HG03378 (cell line): Measurements from ENCODE around the gene ZNF175.

Experiments used
- ATAC-seq: cut with Tn5 transposase; IDR thresholded peaks from one replicate; pipeline ENCODE4 v1.9.1; 2021; ENCODE audit warnings: mild to moderate bottlenecking, moderate library complexity; ENCODE audit not compliant: unreplicated experiment

ZNF175 gene

GRCh38 chr19:51587264-51588191, 16.4 kb downstream of the ZNF175 start:
- ATAC-seq = no peak

- ATAC-seq = no peak
Measured at GRCh38 chr19:51589511-51589910, 18.4 kb downstream of the ZNF175 start.

GRCh38 chr19:51590441-51590840, 19.4 kb downstream of the ZNF175 start:
- no peak for ATAC-seq

DNA sequence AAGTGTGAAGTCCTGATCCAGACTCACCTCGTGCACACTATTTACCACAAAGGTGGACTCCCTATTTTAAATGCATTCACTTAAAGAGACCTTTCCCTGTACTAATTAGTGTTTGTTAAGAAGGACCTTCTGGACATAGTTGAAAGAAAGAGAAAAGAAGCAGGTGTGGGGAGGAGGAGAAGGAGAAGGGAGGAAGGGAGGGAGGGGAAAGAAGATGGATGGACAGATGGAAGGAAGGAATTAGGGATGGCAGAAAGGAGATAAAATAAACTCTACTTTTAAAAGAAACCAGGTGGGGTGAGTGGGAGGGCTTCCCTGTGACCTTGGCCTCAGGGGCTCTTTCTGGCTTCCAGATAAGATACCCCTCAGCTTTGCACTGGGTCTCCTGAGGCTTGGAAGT, 21.4 kb downstream of the ZNF175 start:
- no peak for ATAC-seq

- ATAC-seq = no peak
Measured at GRCh38 chr19:51593138-51593890, 22.2 kb downstream of the ZNF175 start.

DNA sequence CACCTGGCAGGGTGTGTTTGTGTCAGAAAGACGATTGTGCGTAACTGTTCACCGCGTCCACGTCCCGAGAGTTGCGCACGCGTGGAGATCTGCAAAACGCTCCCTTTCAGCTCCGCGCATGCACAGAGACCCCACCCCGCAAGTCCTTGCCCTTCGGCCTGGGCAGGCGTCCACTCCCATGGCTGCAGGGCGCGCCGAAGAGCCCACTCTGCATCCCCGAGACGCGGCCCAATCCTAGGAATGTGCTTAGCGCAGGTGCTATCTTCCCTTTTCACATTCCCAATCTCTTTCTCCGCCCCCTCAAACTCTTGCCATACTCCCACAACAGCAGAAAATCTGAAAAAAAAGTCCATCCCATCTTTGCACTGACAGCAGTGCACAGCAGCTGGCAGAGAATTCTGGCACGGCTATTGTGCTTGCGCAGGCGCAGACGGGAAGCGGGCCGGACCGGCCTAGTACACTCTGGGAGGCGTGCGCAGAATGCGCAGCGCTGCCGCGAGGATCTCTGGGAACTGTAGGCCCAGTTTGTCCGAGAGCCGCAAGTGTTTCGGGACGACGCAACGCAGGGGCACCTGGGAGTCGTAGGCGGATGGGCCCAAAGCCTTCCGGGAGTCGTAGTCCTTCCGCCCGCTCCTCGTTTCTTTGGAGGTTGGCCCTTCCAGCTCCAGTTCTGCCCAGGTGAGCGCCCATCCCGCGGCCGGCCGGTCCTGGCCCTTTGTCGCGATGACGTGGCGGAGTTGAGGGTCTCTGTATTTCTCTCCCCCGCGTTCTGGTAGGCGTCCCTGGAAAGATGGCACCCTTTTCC, 23.1 kb downstream of the ZNF175 start:
- ATAC-seq = peak; percentile 90

GRCh38 chr19:51594774-51595109, 23.7 kb downstream of the ZNF175 start:
- peak; percentile 9 for ATAC-seq

DNA sequence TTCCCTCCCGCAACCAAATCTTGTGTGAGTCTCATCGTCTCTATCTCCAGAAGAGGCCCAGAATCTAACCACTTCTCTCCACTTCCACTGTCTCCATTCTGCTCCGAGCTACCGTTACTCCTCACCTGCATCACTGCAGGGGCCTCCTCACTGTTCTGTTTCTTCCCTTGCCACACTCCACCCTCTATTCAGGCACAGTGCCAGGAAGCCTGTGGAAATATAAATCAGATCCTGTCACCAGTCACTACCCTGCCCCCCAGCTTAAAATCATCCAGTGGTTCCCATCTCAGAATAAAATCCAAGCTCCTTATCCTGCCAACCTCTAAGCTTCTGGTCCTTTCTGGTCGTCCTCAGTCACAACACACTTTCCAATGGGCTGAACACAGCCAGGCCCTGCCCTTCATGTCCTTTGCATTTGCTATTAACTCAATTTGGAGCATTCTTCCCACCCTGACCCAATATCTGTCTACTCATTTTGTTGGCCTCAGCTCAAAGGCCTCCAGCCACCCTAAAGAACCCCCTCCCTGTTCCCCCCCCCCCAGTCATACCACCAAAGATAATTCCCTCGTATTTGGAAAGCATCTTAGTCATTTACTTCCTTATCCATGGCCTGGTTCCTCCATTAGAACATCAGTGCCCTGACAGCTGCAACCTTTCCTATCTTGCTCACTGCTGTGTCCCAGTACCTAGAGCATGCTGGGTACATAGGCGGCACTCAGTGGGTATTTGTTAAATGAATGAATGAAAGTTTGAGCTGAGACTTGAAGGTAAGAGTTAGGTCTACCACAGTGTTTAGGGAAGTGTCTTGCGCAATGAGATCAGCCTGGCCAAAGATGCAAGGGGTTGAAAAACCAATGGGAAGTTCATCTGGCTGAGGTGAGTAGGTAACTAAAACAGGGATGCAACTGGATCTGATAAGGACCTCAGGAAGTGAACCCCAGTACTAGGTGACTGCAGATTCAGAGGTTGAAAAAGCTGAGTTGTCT, 24.4 kb downstream of the ZNF175 start:
- no peak for ATAC-seq

- no peak for ATAC-seq
Measured at GRCh38 chr19:51598159-51598915, 27.3 kb downstream of the ZNF175 start.

- no peak for ATAC-seq
Measured at GRCh38 chr19:51599084-51599483, 28.0 kb downstream of the ZNF175 start.

GRCh38 chr19:51600940-51601580, 30.0 kb downstream of the ZNF175 start:
- ATAC-seq = no peak

- no peak for ATAC-seq
Measured at GRCh38 chr19:51602189-51602854, 31.2 kb downstream of the ZNF175 start.

DNA sequence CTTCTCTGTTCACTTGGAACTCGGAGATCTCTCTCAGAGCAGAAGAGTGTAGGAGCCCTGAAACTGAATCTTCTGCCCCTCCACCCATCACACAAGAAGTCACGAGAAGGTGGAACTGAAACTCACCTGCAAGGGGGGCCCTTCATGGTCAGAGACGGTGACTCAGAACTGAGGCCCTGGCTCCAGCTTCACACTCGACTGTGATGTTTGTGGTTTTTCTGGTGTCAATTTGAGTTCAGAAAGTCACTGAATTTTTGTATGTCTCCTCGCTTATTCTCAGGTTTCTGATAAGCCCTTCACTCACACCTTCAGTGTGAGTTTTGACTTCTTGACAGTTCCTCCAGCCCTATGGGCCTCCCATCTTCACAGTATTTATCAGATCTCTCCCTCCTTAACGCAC, 36.0 kb downstream of the ZNF175 start:
- peak; percentile 87 for ATAC-seq

DNA sequence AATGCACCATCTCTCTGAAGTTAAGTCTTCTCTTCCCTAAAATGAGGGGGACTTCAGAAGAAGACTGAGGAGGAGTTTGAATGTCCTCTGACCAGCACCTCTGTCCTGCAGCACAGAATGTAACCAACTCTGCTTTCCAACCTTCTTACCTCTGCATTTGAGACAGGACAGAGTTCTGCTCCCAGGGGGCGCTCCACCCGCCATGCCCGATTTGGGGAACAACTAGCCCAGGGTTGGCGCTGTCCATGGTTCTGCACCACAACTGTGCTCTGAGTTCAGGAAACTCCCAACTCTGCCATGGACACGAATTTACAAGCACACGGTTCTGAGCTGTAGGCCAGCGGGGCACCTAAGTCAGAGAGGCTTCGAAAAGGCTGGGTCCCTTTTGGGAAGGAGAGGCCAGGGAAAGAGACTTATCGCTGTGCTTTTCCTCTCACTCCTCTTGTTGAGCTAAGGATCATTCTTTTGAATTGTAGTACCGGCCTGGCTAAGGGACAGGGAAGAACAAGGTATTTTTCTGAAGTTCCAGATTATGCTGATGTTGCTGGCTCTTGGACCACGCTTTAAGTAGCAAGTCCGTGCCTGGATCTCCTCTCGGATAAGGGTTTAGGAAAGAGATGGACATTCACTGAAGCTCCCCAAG, 37.0 kb downstream of the ZNF175 start:
- no peak for ATAC-seq

GRCh38 chr19:51610576-51610975, 39.5 kb downstream of the ZNF175 start:
- no peak for ATAC-seq

- ATAC-seq = no peak
Measured at GRCh38 chr19:51614789-51615188, 43.7 kb downstream of the ZNF175 start.

DNA sequence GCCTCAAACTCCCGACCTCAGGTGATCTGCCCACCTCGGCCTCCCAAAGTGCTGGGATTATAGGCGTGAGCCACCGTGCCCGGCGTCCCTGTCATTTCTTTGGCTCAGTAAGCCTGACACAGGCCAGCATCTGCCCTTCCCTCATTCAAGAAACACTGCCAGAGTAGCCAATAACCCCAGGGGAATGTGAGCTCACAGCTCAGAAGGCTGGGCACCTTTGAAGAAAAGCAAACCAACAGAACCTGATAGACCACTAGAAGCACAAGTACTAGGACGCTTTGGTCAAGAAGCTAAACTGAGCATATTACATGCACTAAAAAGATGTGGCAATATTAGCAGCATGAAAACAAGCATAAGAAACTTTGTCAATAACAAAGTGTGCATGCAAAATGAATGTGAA, 44.9 kb downstream of the ZNF175 start:
- no peak for ATAC-seq

DNA sequence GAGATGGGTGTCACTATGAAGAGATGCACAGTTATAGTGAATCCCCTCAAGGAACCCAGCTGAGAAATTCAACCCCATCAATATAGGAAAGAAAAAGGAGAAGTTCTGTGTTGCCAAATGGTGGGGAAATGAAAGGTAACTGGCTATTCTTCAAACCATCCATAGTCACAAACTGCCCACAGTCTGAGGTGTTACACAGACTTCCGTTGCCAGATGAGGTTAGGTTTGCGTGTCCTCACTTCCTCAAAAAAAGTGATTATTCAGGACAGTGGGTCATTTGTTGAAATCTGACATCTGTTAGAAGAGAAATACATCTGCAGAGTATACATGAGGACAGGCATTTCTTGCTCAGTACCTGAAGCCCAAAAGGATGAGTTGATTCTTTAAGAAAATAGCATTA, 50.1 kb downstream of the ZNF175 start:
- ATAC-seq = no peak
